NCI-H2196 treated with DMSO at 0.1 percent for 48 hours (cell line): ENCODE data around the gene TTC28.

Experiments used
- DNase-seq: peaks from one replicate; lab custom pipeline; 2025; ENCODE audit not compliant: unreplicated experiment; lab: John Stamatoyannopoulos, UW

The TTC28 gene

DNA sequence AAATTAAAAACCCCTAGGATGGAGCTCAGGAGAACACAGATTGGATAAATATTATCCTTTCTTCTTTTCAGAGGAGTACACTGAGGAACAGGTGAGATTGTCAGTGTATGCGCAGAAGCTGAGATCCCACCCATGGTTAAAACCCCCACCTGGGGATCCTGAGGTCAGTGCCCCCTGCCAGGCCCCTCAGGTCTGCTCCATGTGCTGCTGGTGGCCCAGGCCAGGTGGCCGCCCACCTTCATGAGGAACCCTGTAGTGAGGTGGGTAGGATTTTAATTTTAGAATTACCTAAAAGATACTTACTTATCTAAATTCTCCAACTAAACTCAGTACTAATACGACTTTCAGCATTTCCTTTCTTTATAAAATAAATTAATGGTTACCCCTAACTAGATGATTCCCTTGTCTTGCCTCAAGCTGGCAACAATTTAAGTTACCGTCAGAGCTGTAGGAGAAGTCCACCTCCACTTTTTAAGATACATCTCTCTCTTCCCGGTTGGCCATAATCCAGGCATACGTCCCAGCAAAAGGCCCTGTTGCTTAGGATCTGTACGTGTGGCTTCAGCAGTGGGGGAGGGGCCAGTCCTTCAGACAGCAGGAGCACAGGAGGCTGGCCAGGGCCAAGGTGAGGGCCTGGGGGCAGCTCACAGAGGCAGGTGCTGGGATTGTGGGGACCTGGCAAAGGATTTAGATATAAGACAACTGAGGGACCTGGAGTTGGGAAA, 699.1 kb downstream of the TTC28 start:
- no peak for DNase-seq

DNA sequence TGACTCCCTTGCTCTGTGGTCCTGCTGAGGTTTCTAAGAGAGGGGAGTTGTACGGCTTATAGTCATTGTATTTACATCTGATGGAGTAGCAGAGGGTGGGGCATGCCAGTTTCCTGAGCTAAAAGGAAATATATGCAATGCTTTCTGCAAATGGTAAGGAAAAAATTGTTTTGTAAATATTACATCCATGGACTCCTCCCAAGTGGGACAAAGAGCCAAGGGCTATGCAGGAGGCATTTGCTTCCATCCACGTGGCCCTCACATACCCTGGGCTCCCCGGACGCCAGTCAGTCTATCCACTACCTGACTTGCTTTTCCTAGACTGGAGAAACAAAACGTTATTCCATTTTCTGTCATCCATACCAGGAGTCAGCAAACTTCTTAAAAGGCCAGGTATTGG, 700.8 kb downstream of the TTC28 start:
- no peak for DNase-seq

DNA sequence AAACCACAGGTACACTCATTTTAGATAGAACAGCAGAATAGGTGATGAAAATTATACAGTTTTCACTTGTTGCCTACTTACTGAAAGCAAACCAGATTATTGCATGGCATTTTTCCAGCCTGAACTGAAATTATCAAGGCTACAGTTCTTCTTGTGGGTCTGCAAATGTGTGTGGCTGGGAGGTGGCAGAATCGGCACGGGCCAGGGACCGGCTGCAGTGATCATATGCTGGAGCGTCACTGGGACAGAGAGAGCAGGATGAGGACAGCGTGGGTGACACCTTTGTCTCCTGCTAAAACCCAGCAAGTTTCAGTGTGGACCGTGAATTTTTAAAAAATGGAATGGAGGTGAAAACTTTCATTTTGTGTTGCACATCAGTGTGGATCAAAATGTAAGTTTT, 701.3 kb downstream of the TTC28 start:
- no peak for DNase-seq

DNA sequence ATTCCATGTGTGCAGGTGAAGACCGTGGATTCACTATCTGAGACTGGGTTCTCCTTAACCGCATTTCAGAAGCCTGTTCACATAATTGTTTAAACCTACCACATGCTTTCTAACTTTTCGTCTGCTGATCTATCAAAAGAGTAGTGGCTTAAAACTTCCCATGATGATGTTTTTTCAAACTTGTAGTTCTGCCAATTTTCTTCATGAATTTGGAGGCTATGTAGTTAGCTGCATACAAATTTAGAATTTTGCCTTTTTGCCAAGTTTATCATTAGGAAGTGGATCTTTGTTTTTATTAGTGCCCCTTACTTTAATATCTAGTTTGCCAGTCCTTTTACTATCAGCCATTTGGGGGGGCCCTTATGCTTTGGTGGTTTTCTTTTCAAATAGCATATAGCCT, 703.1 kb downstream of the TTC28 start:
- DNase-seq, result no peak

DNA sequence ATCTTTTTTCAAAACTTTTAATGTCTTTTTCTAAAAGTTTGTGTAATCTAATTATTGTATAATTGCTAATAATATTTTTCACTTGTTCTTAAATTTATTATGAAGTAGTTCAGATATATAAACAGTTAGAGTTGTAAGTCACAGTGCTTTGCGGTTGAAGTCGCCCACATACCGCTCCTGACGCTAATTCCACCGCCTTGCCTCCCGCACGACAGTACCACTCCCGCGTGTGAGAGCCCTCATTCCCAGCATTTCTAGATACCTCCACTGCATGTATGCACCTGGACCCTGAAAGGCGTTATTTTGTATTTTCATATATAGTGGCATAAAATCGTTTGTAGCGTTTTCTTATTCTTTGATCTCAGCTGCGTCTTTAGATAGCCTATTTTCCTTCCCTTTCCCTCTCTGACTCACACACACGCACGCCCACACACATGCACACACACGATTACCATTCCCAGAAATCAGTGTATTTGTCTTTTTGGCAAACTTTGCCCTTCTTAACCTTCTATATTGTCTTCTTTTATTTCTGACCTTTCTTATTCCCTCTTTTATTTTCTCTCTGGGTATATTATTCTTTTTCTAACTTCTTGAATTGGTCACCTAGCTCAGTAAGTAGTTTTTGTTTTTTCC, 704.1 kb downstream of the TTC28 start:
- no peak for DNase-seq

DNA sequence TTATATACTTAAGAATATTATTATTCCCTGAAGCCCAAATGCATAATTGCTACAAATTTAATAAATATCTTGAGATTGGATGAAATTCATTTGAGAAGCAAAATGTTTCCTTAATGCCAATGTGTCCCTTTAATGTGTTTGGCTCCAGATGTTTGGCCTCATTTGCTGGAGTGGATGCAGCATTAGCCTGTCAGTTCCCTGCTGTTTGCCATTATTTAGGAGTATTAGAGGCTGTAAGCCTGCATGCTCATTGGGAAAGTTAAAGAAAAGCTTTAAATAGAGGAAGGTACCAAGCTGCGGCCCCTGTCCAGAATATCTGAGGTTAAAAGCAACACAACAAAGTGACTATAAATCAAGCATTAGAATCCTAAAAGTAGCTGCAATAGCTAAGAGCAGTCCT, 705.8 kb downstream of the TTC28 start:
- no peak for DNase-seq

DNA sequence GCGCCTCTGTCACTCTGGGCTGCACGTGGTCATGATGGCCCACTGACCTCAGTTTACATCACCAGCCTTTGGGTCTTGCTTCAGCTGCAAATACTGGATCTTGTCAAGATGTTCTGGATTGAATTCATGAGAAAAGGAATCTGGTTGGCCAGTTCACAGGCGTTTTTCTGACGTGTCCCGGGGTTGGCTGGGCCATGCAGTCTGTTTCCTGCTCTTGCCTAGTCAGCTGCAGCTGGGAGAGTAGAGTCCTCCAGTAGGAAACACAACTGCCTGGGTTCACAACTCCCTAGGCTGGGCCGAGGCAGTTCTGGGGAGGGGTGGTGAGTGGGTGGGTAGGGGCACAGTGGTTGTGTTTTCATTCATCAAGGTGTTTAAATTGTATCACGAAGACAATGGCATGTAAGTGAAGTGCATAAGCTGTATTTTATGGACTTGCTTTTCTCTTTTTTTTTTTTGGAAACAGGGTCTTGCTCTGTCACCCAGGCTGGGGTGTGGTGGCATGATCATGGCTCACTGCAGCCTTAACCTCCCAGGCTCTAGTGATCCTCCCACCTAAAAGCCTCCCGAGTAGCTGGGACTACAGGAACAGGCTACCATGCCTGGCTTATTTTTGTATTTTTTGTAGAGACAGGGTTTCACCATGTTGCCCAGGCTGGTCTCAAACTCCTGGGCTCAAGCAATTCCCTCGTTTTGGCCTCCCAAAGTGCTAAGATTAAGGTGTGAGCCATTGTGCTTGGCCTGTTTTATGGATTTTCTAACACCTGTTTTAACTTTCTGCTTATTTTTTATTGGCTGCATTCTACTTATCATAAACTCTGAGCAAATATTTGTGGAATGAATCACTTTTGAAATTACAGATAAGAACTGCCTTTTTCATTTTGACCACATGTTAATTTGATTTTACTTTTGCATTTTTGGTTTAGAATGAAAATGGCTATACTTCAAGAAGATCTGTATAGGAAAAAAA, 706.6 kb downstream of the TTC28 start:
- DNase-seq, result no peak

DNA sequence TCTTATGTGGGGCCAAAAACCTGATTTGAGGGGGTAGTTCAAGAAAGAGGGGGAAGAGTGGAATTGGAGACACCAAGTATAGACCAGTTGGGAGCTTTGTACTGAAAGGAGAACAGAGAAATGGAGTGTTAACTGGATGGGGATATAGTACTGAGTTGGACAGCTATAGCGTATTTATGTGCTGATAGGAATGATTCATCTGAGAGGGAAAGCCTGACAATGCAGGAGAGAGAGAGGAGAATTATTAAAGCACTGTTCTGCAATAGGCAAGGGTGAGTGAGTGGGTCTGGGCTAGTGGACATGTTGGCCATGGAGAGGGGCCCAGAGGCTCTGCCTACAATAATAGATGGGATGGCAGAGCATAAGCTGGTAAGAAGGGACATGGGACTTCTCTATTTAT, 707.7 kb downstream of the TTC28 start:
- DNase-seq, result no peak

DNA sequence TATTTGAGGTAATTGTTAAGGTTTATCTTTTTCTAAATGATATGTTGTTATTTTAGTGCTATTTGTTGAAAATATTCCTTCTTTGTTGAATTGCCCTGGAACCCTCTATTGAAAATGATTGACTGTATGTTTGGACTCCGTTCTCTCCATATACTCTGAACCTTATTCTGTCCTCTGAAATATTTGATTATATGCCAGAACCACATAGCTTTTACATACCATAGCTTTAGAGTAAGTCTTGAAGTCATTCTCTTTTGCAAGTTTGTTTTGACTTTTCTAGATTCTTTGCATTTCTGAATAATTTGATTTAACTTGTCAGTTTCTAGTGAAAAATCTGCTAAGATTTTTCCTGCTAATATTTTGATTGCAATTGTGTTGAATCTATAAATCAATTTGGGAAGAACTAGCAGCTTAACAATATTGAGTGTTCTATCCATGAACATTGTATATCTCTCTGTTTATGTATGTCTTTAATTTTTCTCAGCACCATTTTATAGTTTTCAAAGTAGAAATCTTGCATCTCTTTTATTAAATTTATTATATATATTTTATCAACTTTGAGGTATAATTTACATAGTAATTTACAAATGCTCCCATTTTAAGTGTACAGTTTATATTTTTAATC, 708.9 kb downstream of the TTC28 start:
- DNase-seq, result no peak

DNA sequence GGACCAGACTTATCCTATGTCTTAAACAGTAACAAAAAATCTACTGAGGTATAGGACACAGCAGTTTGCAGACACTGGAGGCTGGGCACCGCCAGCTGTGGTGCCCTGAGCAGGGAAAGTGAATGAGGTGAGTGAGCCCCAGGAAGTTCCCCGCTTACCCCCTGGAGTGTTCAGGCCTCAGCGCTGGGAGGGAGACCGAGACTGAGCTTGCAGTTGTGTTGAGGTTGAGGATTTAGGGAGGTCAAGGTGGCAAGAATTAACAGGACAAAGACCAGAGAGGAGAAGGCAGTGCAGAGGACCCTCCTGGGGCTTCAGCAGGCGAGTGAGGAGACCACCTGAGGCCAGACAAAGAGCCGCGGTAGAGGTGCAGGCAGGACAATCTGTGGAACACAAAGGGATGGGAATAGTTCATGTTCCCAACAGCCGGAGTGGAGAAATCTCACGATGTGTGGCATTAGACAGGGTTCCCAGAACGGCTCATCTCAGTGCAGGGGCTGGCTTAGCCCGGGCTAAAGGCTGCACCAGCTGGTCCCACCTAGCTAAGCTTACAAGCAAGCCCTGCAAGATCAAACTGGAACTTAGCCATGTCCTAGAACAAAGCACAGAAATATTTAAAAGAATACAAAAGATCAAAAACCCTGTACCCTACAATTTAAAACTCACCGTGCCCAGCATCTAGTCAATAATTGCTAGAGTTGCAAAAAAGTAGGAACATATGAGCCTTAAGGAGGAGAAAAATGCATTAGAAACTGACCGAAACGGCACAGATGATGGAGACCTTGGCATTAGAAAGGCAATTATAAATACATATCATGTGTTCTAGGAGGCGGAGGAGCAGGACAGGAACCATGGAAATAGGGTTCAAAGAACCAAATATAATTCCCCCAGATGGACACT, 713.2 kb downstream of the TTC28 start:
- DNase-seq, result no peak

DNA sequence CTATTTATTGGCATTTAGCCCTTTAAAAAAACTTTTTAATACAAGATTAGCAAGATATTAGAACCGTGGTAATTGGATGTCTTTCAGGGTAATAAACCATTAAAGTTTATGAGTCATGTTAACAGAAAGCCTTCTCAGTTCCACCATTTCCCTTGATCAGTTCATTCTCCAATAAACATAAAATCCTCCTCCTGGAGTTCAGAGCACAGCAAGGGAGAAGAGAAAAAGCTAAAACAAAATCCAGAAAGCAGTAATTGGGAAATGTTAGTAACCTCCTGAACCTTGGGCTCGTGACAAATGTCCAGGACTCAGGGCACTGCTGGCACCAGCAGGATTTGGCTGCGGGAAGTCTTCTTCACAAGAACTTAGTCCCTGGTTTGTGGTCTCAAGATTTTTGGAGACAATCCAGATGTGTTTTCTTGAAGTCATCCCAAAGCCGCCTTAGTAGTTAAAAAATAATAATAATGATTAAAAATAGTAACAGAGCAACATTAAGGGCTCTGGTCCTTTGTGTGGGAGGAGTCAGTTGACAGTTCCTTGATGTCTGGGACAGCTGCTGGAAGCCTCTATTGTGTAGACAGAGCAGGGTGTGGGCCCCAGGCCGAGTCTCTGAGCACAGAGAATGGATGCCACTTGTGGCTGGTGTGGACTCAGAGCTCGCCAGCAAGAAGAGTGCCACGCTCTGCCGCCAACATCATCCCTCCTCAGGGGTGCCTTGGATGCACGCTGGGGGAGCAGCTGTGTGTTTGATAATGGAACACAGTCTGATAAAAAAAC, 717.2 kb downstream of the TTC28 start:
- DNase-seq, result no peak

DNA sequence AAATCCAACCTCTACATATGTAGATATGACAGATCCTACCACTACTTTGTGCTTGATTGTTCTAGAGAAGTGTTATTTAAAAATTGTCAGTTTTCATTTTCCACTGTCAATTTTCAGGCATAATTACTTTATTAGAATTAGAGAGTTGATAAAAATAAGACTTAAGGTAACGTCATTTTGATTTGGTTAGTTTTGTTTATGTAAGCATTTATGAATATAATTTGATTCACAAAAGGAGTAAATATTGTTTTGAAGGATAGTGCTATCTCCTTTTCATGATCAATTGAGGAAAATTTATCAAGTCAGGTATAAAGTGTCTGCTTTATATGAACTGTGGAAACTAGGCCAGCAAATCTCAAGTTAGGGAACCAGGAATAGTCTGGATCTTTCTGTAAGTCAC, 718.0 kb downstream of the TTC28 start:
- no peak for DNase-seq

DNA sequence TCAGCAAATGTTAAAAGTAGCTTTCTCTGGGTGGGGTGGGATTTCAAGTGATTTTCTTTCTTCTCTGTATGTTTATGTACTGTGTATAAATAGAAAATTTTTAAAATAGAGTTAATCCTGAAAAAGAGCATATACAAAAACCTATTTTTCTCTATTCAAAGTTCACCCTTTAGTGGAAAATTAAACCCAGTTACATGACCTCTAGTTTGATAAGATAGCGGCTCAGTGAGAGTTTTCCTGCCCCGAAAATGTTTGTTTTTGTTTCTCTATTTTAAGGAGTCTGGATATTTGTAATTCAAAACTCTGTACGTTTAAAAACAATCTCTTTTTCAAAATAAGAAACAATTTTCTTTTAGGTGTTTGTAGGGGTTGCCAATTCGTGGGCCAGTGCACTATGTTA, 718.5 kb downstream of the TTC28 start:
- no peak for DNase-seq

DNA sequence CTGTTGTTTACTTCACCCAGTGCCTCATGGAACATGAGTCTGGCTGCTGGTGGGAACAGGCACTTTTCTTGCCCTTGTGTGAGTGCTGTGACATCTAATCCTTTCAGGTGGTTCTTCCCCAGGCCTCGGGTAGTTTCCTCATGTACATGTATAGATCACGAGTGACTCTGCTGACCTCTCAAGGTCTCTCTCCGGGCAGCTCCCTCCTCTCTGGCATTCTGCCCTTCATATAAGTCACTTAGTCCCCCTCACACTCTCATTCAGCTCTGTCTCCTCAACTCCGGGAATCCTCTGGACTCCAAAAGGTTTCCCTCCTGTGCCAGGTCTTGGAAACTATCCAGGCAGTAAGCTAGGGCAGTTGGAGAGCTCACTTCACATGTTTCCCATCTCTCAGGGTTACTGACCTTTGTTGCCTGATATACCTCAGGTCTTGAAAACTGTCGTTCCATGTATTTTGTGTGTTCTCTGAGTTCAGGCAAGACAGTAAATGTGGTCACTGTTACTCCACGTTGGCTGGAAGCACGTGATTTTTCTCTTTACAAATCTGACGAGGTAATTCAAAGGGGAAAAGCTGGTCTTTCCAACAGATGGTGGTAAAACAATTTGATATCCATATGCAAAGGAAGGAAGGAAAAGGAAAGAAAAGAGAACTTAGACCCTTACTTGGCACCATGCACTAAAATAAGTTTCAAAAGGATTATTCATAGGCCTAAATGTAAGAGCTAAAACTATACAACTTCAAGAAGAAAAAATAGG, 720.1 kb downstream of the TTC28 start:
- no peak for DNase-seq

DNA sequence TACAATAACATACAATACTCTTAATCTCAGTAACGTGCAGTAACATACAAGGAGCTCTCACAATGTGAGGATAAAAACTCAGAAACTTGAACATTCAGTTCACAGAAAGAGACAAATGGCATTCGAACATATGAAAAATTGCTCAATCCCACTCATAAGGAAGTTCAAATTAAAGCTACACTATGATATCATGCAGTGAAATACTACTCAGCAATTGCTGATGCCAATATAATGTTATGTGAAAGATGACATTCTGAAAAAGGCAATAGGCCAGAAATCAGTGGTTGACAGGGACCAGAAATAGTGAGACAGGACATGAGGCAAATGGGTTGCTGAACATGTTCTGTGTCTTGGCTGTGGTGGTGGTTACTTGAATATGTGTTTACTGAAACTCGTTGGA, 726.9 kb downstream of the TTC28 start:
- no peak for DNase-seq

DNA sequence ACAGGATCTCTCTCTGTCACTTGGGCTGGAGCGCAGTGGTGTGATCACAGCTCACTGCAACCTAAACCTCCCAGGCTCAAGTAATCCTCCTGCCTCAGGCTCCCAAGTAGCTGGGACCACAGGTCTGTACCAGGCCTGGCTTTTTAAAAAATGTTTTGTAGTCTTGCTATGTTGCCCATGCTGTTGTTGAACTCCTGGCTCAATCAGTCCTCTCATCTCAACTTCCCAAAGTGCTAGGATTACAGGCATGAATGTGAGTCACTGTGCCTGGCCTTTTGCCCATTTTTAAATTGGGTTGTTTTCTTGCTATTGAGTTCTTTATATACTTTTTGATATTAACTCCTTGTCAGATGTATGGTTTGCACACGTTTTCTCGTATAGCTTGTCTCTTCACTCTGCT, 727.5 kb downstream of the TTC28 start:
- no peak for DNase-seq

DNA sequence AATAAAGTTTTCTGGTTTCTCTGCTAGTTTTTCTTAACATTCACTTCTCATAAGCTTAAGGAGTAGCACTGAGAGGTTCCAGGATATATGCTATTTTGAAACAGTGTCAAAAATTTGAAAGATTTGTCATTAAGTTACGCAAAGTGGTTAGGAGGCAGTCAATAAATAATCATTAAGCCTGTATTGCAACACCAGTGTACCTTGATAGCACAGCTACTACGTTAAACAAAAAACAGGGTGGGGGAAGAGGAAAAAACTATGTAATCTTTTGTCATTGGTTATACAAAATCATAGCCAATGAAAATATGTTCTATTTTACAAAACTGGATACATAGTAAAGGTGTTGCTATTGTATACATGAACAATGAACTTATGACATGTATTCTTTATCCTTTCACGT, 730.2 kb downstream of the TTC28 start:
- no peak for DNase-seq

DNA sequence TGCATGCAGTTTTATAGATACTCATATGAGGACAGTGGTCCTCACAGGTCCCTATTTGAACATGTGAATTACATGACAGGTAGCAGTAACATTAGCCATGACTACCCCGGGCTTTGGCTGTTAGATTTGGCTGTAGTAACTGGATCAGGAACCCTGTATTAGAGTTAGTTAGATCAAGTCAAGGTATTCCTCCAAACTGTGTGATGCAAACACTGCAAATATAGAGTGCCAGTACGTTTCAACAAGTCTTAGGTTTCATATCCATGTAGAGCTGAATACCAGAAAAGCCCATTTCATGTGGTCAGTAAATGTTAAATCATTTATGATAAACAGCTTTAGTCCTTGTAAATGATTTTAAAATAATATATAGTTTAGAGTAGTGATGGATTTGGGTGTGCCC, 731.1 kb downstream of the TTC28 start:
- DNase-seq, result no peak

DNA sequence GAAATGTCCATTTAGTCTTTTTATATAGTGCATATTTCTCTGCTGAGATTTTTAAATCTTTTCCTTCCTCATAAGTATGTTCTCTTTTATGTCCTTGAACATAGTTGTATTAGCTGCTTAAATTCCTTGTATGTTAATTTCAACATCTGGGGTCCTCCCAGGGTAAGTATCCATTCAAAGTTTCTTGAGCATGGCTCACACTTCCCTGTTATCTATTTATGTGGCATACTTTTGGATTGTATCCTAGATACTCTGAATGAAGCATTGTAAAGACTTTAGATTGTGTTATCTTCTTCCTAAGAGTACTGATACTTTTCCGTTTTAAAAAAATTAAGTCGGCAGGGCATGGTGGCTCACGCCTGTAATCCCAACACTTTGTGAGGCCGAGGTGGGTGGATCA, 732.2 kb downstream of the TTC28 start:
- DNase-seq, result no peak
